Measurements from ENCODE around the gene ADAT3. TPM values are rescaled to one million over a fixed set of nuclear protein-coding genes. Genes with fewer than 3 reads are reported as not detected.
A peak's percentile ranks its signal among the peaks of the same experiment; 100 is the strongest.

ADAT3 gene
- total RNA-seq, 2 donors from 2014 or later = 10.5 to 13.7 TPM

GRCh38 chr19:1860821-1861598, 44.2 kb upstream of the ADAT3 start:
- TF ChIP-seq, protein P1, sequence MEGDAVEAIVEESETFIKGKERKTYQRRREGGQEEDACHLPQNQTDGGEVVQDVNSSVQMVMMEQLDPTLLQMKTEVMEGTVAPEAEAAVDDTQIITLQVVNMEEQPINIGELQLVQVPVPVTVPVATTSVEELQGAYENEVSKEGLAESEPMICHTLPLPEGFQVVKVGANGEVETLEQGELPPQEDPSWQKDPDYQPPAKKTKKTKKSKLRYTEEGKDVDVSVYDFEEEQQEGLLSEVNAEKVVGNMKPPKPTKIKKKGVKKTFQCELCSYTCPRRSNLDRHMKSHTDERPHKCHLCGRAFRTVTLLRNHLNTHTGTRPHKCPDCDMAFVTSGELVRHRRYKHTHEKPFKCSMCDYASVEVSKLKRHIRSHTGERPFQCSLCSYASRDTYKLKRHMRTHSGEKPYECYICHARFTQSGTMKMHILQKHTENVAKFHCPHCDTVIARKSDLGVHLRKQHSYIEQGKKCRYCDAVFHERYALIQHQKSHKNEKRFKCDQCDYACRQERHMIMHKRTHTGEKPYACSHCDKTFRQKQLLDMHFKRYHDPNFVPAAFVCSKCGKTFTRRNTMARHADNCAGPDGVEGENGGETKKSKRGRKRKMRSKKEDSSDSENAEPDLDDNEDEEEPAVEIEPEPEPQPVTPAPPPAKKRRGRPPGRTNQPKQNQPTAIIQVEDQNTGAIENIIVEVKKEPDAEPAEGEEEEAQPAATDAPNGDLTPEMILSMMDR (IDR thresholded peaks at IDR 0.05) = no peak
- no peak for TF ChIP-seq POLR2A (IDR thresholded peaks at IDR 0.05)
- ATAC-seq (no peak), DNase-seq (peak in 1 of 4 donors; percentile 18)
- Histone ChIP-seq H3K36me3 (replicated peaks in 1 of 2; ENCODE audit: insufficient read depth in 1 of 2, low read depth in 2 of 2) (no peaks in the 10 kb centered on the region), H3K27ac (no peak overlapping the region), H3K4me3 (no peak overlapping the region), H3K27me3 (no peaks in the 10 kb centered on the region), H3K9me3 (no peaks in the 10 kb centered on the region), H3K4me1 (peaks cover 69% of the 10 kb centered on the region)
- intact Hi-C loops (cut with DNase I) = no loop called here
- 68 to 76% methylated on average over 19 to 25 of the region's 28 CpGs for WGBS, 2 donors

DNA sequence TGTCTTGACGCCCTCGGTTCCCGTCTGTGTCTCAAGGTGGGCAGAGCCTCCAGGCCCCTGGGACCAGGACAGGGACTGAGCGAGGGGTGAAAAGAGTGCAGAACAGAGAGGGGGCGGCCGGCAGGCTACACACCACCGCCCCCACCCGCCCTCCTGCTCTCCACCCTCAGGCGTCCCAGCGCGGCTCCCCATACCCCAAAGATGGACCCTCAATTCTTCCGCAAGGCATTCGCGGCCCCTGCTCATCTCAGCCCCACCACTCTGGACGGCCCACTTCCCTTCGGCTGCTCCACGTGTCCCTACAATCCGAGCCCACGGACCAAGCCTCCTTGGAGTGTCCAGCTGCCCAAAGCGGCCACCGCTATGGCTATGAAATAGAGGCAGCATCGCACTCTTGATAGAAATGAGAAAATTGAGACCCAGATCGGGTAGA, 43.6 kb upstream of the ADAT3 start:
- WGBS, 2 donors = 61 to 65% methylated on average over 19 of the region's 23 CpGs
- H3K27ac ChIP-seq = peak overlapping the region in 1 of 4 donors; percentile 38

DNA sequence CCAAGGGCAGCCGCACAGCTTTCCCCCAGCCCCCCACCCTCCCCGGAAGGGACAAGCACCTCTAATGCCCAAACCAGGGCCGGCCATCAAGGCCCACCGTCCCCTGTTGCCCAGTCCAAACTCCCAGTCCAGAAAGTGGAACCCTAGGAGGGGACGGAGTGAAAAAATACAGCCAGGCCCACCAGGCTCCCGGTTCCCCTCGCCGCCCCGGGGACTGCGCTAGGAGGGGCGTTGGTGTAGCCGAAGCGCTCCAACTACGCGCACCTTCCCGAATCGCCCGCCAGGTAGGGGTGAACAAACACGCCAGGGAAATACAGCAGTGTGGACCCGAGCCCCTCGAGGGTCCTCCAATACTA, 43.2 kb upstream of the ADAT3 start:
- Histone ChIP-seq H3K27me3 (no peaks in the 10 kb centered on the region), H3K4me3 (peak overlapping the region in 1 of 2 donors; percentile 42), H3K9me3 (no peaks in the 10 kb centered on the region), H3K36me3 (replicated peaks in 1 of 2; ENCODE audit: insufficient read depth in 1 of 2, low read depth in 2 of 2) (no peaks in the 10 kb centered on the region), H3K27ac (peak overlapping the region in 1 of 4 donors; percentile 38), H3K4me1 (peaks cover 60% of the 10 kb centered on the region)
- DNase-seq (peak in 1 of 4 donors; percentile 12), ATAC-seq (no peak)
- intact Hi-C loops (cut with DNase I) = no loop called here
- TF ChIP-seq POLR2A (IDR thresholded peaks at IDR 0.05) = no peak
- TF ChIP-seq, protein P1 (IDR thresholded peaks at IDR 0.05) = no peak
- 8 to 20% methylated on average over 11 to 13 of the region's 21 CpGs for WGBS, 2 donors

More for the DNA sequence above, 43.6 kb upstream of the ADAT3 start:
- ATAC-seq = no peak
- TF ChIP-seq, protein P1 (IDR thresholded peaks at IDR 0.05) = no peak
- TF ChIP-seq POLR2A (IDR thresholded peaks at IDR 0.05) = no peak
- intact Hi-C loops (cut with DNase I) = no loop called here
- Histone ChIP-seq H3K4me1 (peaks cover 63% of the 10 kb centered on the region), H3K27me3 (no peaks in the 10 kb centered on the region), H3K36me3 (replicated peaks in 1 of 2; ENCODE audit: insufficient read depth in 1 of 2, low read depth in 2 of 2) (no peaks in the 10 kb centered on the region), H3K4me3 (no peak overlapping the region), H3K9me3 (no peaks in the 10 kb centered on the region)
- peak in 1 of 4 donors; percentile 15 for DNase-seq

- Histone ChIP-seq H3K27me3 (no peaks in the 10 kb centered on the region), H3K4me1 (peaks cover 54% of the 10 kb centered on the region), H3K27ac (peak overlapping the region in 3 of 4 donors; percentile 48 to 80 (median 57)), H3K4me3 (peak overlapping the region in 1 of 2 donors; percentile 42), H3K36me3 (replicated peaks in 1 of 2; ENCODE audit: insufficient read depth in 1 of 2, low read depth in 2 of 2) (no peaks in the 10 kb centered on the region), H3K9me3 (no peaks in the 10 kb centered on the region)
- TF ChIP-seq POLR2A (IDR thresholded peaks at IDR 0.05) = no peak
- TF ChIP-seq, protein P1 (IDR thresholded peaks at IDR 0.05) = peak in 1 of 7 experiments; percentile 2
- intact Hi-C loops (cut with DNase I) = no loop called here
- DNase-seq = peak in 2 of 4 donors; percentile 40 to 45
- 1% methylated on average over 27 to 43 of the region's 109 CpGs for WGBS, 2 donors
- ATAC-seq = peak; percentile 3
Measured at GRCh38 chr19:1862424-1863327, 42.5 kb upstream of the ADAT3 start.
